ENCODE measurements around the gene CCDC146.

The CCDC146 gene

DNA sequence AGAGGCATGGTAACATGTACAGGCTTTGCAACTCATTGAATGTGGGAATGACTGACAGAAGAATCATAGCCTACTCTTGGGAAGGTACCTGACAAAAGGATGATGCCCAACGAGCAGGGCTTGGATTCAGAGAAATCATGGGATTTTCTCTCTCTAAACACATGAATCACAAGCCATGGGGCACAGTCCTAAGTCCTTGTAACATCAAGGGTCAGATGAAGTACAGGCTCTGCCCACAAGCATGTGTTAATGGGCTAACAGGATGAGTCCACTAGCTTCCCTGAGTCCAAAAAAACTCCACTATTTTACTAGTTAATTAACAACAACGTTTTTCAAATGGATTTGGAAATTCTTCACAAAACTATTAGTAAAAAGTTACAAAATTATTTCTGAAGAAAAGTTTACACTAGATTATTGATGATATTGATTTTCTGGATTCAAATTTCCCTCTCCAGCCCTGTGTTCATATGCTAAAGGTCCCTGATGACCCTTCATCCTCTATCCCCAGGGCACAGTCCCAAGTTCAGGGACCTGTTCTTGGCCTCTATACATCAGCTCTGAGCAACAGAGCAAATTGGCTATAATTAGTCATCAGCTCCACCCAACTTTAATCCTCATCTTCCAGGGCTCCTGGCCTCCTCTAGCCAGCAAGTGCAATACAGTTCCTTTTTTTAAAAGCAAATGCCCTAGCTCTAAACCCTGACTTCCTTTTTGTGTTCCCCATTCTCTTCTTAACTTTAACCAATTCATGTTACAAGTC, 194.0 kb downstream of the CCDC146 start:
- DNase-seq (ENCODE audit: low spot score in 2 of 2) (no peak), ATAC-seq (ENCODE audit: low read depth) (no peak)
- Mint-ChIP-seq H3K36me3 (peaks cover 63% of the 10 kb centered on the region), H3K27me3 (no peaks in the 10 kb centered on the region), H3K4me3 (no peak overlapping the region), H3K4me1 (peaks cover 5% of the 10 kb centered on the region), H3K9me3 (no peaks in the 10 kb centered on the region), H3K27ac (peak overlapping the region; percentile 26)

GRCh38 chr7:77318019-77318418, 195.6 kb downstream of the CCDC146 start:
- Mint-ChIP-seq H3K4me1 (peaks cover 5% of the 10 kb centered on the region), H3K36me3 (peaks cover 59% of the 10 kb centered on the region), H3K4me3 (no peak overlapping the region), H3K27ac (no peak overlapping the region), H3K9me3 (no peaks in the 10 kb centered on the region), H3K27me3 (no peaks in the 10 kb centered on the region)
- DNase-seq (ENCODE audit: low spot score in 2 of 2) = no peak
- no peak for ATAC-seq (ENCODE audit: low read depth)

DNA sequence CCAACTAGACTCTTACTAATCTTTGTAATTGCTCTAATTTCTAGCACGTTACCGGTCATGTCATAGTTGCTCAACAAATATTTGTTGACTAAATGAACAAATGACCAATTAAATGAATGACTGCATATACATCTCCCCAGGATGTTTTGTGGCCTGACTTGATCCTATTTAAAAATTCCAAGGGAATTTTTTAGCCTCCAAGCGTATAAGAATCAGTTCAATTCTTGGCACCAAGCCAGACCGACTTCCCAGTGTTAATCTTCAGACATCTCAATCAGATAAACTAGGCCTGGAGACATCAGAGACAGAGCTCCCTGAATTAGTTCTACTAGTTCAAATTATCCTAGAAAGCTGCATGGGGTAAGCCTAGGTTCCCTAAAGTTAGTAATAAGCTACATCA, 197.7 kb downstream of the CCDC146 start:
- ATAC-seq (ENCODE audit: low read depth) (no peak), DNase-seq (ENCODE audit: low spot score in 2 of 2) (no peak)
- Mint-ChIP-seq H3K36me3 (peaks cover 55% of the 10 kb centered on the region), H3K27ac (no peak overlapping the region), H3K9me3 (no peaks in the 10 kb centered on the region), H3K27me3 (no peaks in the 10 kb centered on the region), H3K4me3 (no peak overlapping the region), H3K4me1 (peaks cover 7% of the 10 kb centered on the region)

GRCh38 chr7:77320714-77321113, 198.3 kb downstream of the CCDC146 start:
- ATAC-seq (ENCODE audit: low read depth) (no peak), DNase-seq (ENCODE audit: low spot score in 2 of 2) (no peak)
- H3K27ac Mint-ChIP-seq = no peak overlapping the region
- H3K4me1 Mint-ChIP-seq = peaks cover 7% of the 10 kb centered on the region
- H3K9me3 Mint-ChIP-seq = no peaks in the 10 kb centered on the region
- peaks cover 52% of the 10 kb centered on the region for H3K36me3 Mint-ChIP-seq
- no peak overlapping the region for H3K4me3 Mint-ChIP-seq
- H3K27me3 Mint-ChIP-seq = no peaks in the 10 kb centered on the region

DNA sequence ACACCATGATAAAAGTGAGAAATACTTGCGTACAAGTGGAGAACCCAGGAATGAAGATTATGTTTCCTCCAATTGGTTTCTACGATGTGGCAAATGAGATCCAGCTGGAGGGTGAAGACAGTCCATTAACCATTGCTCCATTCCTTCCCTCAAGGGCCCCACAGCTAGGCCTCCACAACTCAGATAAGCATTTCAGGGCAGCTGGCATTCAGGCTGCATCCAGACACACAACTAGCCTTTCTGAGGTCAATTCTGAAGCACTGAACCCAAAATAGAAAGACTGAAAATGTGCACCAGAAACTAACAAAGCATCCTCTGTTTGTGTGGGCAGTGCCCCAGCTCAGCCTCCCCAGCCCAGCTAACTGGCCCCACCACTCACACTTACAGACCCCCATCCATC, 198.9 kb downstream of the CCDC146 start:
- no peaks in the 10 kb centered on the region for H3K27me3 Mint-ChIP-seq
- H3K27ac Mint-ChIP-seq = no peak overlapping the region
- no peak for ATAC-seq (ENCODE audit: low read depth)
- H3K4me1 Mint-ChIP-seq = peaks cover 7% of the 10 kb centered on the region
- DNase-seq (ENCODE audit: low spot score in 2 of 2) = no peak
- peaks cover 53% of the 10 kb centered on the region for H3K36me3 Mint-ChIP-seq
- no peaks in the 10 kb centered on the region for H3K9me3 Mint-ChIP-seq
- H3K4me3 Mint-ChIP-seq = no peak overlapping the region

- Mint-ChIP-seq H3K27me3 (no peaks in the 10 kb centered on the region), H3K4me3 (no peak overlapping the region), H3K36me3 (peaks cover 30% of the 10 kb centered on the region), H3K9me3 (no peaks in the 10 kb centered on the region), H3K4me1 (peaks cover 21% of the 10 kb centered on the region), H3K27ac (no peak overlapping the region)
- DNase-seq (ENCODE audit: low spot score in 2 of 2) = no peak
- ATAC-seq (ENCODE audit: low read depth) = no peak
Measured at GRCh38 chr7:77326131-77326530, 203.7 kb downstream of the CCDC146 start.

DNA sequence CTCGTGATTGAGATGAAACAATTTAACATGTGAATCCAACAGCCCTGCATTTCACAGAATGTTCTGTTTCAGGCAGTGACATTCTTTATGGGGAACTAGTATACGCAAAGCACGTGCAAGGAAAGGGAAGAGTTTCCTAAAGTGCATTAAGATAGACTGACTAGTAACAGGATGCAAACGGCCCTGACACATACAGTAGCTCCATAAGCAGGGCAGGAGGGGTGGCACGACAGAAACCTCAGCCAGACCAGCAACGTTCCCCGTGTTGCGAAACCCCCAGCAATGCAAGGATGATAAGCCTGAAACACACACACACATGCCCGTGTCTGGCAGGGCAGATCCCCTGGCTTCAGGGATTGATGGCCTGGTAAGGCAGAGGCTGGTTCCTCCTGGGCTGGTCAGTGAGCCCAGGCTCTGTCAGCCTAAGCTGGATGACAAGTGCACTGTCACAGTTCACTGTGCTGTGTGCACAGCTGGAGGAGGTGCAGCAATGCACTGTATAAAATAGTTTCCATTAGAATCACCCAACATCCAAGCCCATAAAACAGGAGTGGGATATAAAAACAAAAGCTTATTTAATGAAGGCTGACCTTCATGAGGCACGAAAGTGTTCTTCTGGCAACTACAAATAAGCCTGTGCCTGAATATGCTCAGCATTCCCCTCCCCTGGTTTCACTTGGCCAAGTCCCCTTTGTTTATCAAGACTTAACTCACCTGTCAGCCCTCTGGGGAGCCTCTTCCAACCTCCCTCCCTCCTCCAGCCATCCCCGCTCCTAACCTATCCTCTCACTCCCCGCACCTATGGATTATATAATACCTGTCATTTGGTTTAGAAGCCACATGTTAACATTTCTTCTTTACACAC, 204.9 kb downstream of the CCDC146 start:
- Mint-ChIP-seq H3K9me3 (no peaks in the 10 kb centered on the region), H3K4me3 (no peak overlapping the region), H3K27me3 (no peaks in the 10 kb centered on the region), H3K36me3 (peaks cover 22% of the 10 kb centered on the region), H3K27ac (peak overlapping the region; percentile 59), H3K4me1 (peaks cover 30% of the 10 kb centered on the region)
- ATAC-seq (ENCODE audit: low read depth) = no peak
- DNase-seq (ENCODE audit: low spot score in 2 of 2) = no peak

DNA sequence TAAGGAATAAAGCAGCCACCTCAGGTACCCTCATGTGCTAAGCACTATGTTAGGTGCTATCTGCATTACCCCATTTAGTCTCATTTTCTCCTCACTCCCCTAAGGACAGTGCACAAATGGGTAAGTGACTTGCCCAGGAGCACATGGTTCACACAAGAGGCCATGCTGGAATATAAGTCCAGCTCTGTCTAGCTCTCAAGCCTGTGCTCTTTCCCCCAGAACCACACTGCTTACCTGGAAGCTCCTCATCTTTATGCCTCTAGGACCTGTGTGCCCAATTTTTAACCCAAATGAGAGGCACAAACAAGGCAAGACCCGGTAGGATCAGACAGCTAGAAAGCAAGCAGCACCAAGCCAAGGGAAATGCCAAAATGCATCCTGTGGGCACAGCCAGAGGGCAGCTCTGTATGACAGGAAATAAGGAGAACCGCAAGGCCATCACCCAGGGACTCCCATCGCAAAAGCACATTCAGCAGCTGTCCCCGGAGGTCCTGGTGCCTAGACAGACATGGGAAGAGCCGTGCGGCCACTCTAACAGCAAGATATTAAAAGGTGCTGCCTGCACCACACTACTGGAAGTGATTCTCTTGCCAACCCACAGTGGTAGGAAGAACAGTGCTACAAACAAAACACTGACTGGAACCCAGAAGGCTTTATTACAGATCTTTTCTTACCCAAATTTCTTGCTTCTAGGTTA, 205.7 kb downstream of the CCDC146 start:
- no peak overlapping the region for H3K4me3 Mint-ChIP-seq
- no peak for DNase-seq (ENCODE audit: low spot score in 2 of 2)
- H3K27me3 Mint-ChIP-seq = no peaks in the 10 kb centered on the region
- no peak for ATAC-seq (ENCODE audit: low read depth)
- H3K27ac Mint-ChIP-seq = peak overlapping the region; percentile 59
- peaks cover 32% of the 10 kb centered on the region for H3K4me1 Mint-ChIP-seq
- H3K36me3 Mint-ChIP-seq = peaks cover 22% of the 10 kb centered on the region
- no peaks in the 10 kb centered on the region for H3K9me3 Mint-ChIP-seq

- DNase-seq (ENCODE audit: low spot score in 2 of 2) = no peak
- no peak overlapping the region for H3K4me3 Mint-ChIP-seq
- H3K4me1 Mint-ChIP-seq = peaks cover 33% of the 10 kb centered on the region
- no peaks in the 10 kb centered on the region for H3K9me3 Mint-ChIP-seq
- peak overlapping the region; percentile 90 for H3K27ac Mint-ChIP-seq
- H3K36me3 Mint-ChIP-seq = peaks cover 23% of the 10 kb centered on the region
- no peak for ATAC-seq (ENCODE audit: low read depth)
- H3K27me3 Mint-ChIP-seq = no peaks in the 10 kb centered on the region
Measured at GRCh38 chr7:77328669-77329068, 206.3 kb downstream of the CCDC146 start.

DNA sequence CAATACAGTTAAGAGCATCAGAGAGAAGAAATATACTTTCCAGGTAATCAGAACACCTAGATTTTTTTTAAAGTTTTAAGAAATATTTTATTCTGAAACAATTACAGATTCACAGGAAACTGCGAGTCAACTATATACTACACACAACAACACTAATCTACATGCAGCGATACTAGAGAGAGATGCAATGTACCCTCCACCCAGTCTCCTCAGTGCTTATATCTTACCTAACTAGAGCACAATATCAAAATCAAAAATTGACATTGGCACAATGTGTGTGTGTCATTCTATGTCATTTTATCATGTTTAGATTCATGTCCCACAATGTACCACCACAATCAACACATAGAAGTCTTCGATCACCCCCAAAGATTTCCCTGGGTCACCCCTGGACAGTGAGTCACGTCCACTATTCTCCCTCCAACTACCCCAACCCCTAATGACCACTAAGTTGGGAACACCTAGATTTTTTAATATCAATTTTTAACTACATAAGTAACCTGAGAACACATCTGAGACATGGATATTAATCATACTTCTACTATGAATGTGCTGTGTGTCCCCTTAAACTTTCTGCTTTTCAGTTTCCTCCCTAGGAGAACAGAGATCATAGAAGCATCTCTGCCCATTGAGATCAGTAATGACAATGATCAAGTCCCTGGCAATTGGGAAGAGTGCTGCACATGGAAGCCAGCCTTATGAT, 207.2 kb downstream of the CCDC146 start:
- peak overlapping the region; percentile 90 for H3K27ac Mint-ChIP-seq
- ATAC-seq (ENCODE audit: low read depth) (no peak), DNase-seq (ENCODE audit: low spot score in 2 of 2) (no peak)
- H3K4me1 Mint-ChIP-seq = peaks cover 31% of the 10 kb centered on the region
- peaks cover 20% of the 10 kb centered on the region for H3K36me3 Mint-ChIP-seq
- no peaks in the 10 kb centered on the region for H3K27me3 Mint-ChIP-seq
- H3K9me3 Mint-ChIP-seq = no peaks in the 10 kb centered on the region
- no peak overlapping the region for H3K4me3 Mint-ChIP-seq

GRCh38 chr7:77330169-77330882, 207.9 kb downstream of the CCDC146 start:
- H3K4me1 Mint-ChIP-seq = peaks cover 31% of the 10 kb centered on the region
- no peaks in the 10 kb centered on the region for H3K27me3 Mint-ChIP-seq
- H3K36me3 Mint-ChIP-seq = peaks cover 20% of the 10 kb centered on the region
- no peaks in the 10 kb centered on the region for H3K9me3 Mint-ChIP-seq
- peak overlapping the region; percentile 90 for H3K27ac Mint-ChIP-seq
- DNase-seq (ENCODE audit: low spot score in 2 of 2) = peak in 1 of 2 donors; percentile 69
- peak overlapping the region; percentile 35 for H3K4me3 Mint-ChIP-seq
- peak; percentile 97 for ATAC-seq (ENCODE audit: low read depth)

GRCh38 chr7:77331938-77332695, 209.7 kb downstream of the CCDC146 start:
- peak; percentile 32 to 59 for DNase-seq (ENCODE audit: low spot score in 2 of 2)
- H3K27me3 Mint-ChIP-seq = no peaks in the 10 kb centered on the region
- peaks cover 15% of the 10 kb centered on the region for H3K36me3 Mint-ChIP-seq
- peaks cover 39% of the 10 kb centered on the region for H3K4me1 Mint-ChIP-seq
- H3K9me3 Mint-ChIP-seq = no peaks in the 10 kb centered on the region
- H3K4me3 Mint-ChIP-seq = peak overlapping the region; percentile 32
- ATAC-seq (ENCODE audit: low read depth) = peak; percentile 61
- peak overlapping the region; percentile 83 for H3K27ac Mint-ChIP-seq

Measured in memory B cell (primary cell).